ENCODE measurements around the gene RGCC.

GRCh38 chr13:41506312-41506711 lies 49.0 kb downstream of the RGCC start:
- TF ChIP-seq POLR2A (IDR thresholded peaks at IDR 0.05): no peak
- TF ChIP-seq POLR2AphosphoS5 (IDR thresholded peaks at IDR 0.05; ENCODE audit: insufficient read depth in 1 of 2, low read depth in 1 of 2): no peak
- no peak for TF ChIP-seq CTCF (IDR thresholded peaks at IDR 0.05)
